SK-N-MC (cell line): ENCODE data around the gene PPY.

Source experiments
- EZH2 ChIP-seq: fragments of 200-600 bp; sonication (generic); IDR thresholded peaks from one replicate; pipeline ENCODE4 v1.6.1; 2017; ENCODE audit warnings: antibody characterized with exemption
- POLR2AphosphoS5 ChIP-seq: IDR thresholded peaks from 2 replicates; pipeline ENCODE4 v1.6.1; 2012; ENCODE audit warnings: mild to moderate bottlenecking, low read depth, low read length, borderline replicate concordance

GRCh38 chr17:43951750-43952149 lies 9.5 kb upstream of the PPY start:
- TF ChIP-seq EZH2 (no peak), POLR2AphosphoS5 (no peak)
